H7 (cell line): ENCODE results near the gene PIGT. TPM values are rescaled to one million over a fixed set of nuclear protein-coding genes. Genes with fewer than 3 reads are reported as not detected.
"Not testable (repeated sequence)": the region's sequence is repeated elsewhere in the genome, so short reads cannot be mapped to it uniquely, and the experiment has no call there.

Experiments
- DNase-seq: peaks from one replicate; pipeline ENCODE4 v3.0.0; 2012
- H3K27me3 ChIP-seq: 2 replicates; pipeline ENCODE4 v1.6.0; 2011; ENCODE audit warnings: mild to moderate bottlenecking, low read length; ENCODE audit not compliant: control insufficient read depth, insufficient read depth
- H3K36me3 ChIP-seq: replicated peaks from 2 replicates; pipeline ENCODE4 v1.5.1; 2011; ENCODE audit warnings: low read length; ENCODE audit not compliant: control insufficient read depth, insufficient read depth
- H3K4me3 ChIP-seq: 2 replicates; pipeline ENCODE4 v1.5.1; 2011; ENCODE audit warnings: low read depth, mild to moderate bottlenecking, control low read depth, low read length, moderate library complexity; ENCODE audit not compliant: insufficient read depth
- total RNA-seq: library from RNA; depleted of rRNA; stranded (reverse); fragments of >200 nt; shearing (Covaris generic); gene quantifications from 2 replicates; pipeline ENCODE4 v1.2.3, GENCODE V29; 2014

Gene PIGT
- total RNA-seq, 1 experiment from 2014 or later = 70.5 TPM

DNA sequence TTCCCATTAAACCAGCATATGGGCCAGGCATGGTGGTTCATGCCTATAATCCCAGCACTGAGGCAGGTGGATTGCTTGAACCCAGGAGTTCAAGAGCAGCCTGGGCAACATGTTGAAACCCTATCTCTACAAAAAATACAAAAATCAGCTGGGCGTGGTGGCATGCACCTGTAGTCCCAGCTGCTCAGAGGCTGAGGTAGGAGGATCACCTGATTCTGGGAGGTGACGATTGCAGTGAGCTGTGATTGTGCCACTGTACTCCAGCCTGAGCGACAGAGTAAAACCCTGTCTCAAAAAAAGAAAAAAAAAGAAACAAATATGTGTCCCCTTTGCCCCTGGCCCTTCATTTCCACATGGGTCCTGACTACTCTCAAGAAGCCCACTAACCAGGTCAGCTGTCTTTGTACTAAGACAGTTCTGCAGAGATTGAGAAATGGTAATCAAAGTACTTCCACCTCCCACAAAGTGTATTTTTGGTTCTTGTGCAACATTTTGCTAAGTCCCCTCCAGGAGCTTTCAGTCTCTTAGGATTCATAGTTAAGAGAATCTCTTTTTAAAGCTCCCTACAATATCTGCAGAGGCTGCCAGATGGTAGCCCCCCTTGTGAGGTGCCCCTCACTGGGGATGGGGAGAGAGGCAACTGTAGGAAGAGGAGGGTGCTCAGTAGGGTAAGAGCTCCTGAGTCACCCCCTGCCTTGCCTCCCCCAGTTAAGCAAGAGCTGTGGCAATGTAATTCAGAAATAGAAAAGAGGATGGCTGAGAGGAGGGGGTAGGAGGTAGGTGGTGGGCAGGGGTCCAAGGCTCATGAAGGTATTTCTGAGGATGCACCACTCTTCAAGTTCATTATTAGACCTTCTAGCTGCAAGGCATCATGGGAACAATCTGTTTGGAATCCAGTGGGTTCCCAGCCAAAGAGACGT, 37.1 kb downstream of the PIGT start:
- DNase-seq = no peak
- no peaks in the 10 kb centered on the region for H3K27me3 ChIP-seq
- no peaks in the 10 kb centered on the region for H3K36me3 ChIP-seq
- H3K4me3 ChIP-seq = no peak overlapping the region

GRCh38 chr20:45456632-45457031, 40.7 kb downstream of the PIGT start:
- DNase-seq = peak; percentile 57
- Histone ChIP-seq H3K4me3 (no peak overlapping the region), H3K36me3 (no peaks in the 10 kb centered on the region), H3K27me3 (no peaks in the 10 kb centered on the region)

GRCh38 chr20:45459606-45460005, 43.7 kb downstream of the PIGT start:
- DNase-seq = no peak
- Histone ChIP-seq H3K27me3 (no peaks in the 10 kb centered on the region; the same call in 1 of the 2 replicates), H3K4me3 (no peak overlapping the region), H3K36me3 (no peaks in the 10 kb centered on the region)

DNA sequence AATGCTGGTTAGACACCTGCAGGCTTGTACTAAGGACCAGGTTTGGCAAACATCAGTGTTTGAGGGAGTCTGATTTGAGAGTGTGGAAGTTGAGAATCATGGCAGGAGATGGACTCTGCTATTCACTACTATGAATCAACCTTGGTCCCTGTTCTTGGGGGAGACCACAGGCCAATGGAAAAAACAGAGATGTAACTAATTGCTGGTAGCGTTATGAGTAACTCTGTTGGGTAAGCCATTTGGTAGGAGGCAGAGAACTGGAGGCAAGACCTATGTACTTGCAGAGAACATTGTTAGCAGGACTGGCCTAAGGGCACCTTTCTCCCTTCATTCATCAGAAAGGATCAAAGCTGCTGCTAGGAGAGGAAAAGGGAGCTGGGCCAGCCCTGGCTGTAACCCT, 45.3 kb downstream of the PIGT start:
- DNase-seq = no peak
- no peaks in the 10 kb centered on the region for H3K36me3 ChIP-seq
- H3K27me3 ChIP-seq = no peaks in the 10 kb centered on the region; the same call in 1 of the 2 replicates
- no peak overlapping the region for H3K4me3 ChIP-seq

GRCh38 chr20:45462711-45463509, 47.0 kb downstream of the PIGT start:
- DNase-seq = no peak
- H3K4me3 ChIP-seq = no peak overlapping the region
- no peaks in the 10 kb centered on the region; the same call in 1 of the 2 replicates for H3K27me3 ChIP-seq
- no peaks in the 10 kb centered on the region for H3K36me3 ChIP-seq

DNA sequence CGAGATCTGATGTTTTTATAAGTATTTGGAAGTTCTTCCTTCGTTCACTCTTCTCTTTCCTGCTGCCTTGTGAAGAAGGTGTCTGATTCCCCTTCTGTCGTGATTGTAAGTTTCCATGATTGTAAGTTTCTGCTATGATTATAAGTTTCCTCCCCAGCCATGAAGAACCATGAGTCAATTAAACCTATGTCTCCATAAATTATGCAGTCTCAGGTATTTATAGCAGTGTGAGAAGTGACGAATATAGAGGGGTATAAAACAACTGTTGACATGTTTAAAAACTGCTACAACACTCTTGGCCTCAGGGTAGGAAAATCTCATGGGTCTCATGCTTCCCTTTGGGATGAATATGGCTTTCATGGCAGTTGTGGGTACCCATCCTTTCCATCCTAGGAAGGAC, 47.8 kb downstream of the PIGT start:
- H3K27me3 ChIP-seq = peaks cover 2% of the 10 kb centered on the region; the same call in 1 of the 2 replicates
- no peak overlapping the region for H3K4me3 ChIP-seq
- DNase-seq = no peak
- no peaks in the 10 kb centered on the region for H3K36me3 ChIP-seq

DNA sequence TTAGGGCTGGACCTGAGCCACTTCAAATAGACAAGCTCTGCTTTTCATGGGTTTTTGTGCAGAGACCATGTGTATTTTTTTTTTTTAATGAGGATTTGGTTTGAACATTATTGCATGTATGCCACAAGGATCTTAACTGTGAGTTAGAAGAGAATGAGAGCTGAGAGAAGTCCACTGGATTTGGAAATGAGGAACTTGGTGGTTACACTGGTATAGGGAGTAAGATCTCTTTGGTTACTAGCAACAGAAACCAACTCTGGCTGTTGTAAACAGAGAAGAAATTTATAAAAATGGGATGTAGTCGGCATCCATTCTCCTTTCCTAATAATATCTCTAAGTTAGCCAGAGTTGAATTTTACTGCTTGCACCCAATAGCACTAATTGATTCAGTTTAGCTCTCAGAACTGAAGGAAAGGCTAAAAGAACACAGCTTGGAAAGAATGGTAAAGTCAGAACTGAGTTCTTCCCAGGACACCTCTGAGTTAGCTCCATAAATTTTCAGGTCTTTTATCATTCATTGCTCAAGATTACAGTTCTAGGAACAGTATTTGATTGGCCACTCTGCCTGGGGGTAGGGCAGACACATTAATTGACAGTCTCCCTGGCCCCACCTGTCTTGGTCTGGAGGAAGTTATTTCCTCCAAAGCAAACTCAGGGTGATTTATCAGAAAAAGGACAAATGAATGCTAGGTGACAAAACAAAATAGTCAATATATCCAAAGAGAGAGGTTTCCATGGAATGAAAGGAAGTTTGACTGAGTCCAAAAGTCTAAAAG, 49.7 kb downstream of the PIGT start:
- Histone ChIP-seq H3K27me3 (peaks cover 21% of the 10 kb centered on the region), H3K4me3 (no peak overlapping the region), H3K36me3 (no peaks in the 10 kb centered on the region)
- DNase-seq = no peak

DNA sequence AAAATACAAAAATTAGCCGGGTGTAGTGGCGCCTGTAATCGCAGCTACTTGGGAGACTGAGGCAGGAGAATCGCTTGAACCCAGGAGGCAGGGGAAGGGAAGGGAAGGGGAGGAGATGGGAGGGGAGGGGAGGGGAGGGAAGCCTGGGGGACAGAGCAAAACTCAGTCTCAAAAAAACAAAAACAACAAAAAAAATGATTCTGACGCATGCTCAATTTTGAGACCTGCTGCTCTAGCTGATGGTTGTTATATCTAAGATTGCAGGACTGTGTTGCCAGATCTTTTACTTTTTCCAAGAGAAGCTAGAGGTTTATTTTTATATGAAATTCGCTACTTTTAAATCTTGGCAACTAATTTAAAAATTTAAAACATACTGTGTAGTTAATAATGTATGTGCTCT, 51.2 kb downstream of the PIGT start:
- Histone ChIP-seq H3K4me3 (no peak overlapping the region), H3K27me3 (peaks cover 30% of the 10 kb centered on the region), H3K36me3 (no peaks in the 10 kb centered on the region)
- DNase-seq = no peak

DNA sequence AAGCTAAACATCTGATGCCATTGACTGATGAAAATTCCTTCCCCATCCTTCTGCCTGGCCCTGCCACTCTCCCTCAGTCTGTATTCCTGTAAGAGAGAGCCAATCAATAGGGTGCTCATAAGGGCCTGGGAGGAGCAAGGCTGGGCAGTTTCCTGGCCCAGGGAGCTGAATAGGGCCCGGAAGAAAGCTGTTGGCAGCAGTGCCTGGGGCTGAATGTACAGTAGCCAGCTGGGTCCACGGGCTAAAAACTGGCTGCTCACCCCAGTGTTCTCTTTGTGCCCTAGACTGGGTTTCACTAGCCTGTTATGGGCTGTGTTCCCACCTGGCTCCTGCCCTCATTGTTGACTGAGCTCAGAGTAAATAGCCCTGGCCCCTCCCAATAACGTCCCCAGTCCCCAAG, 51.9 kb downstream of the PIGT start:
- no peak for DNase-seq
- H3K4me3 ChIP-seq = no peak overlapping the region
- no peaks in the 10 kb centered on the region for H3K36me3 ChIP-seq
- peaks cover 30% of the 10 kb centered on the region for H3K27me3 ChIP-seq

DNA sequence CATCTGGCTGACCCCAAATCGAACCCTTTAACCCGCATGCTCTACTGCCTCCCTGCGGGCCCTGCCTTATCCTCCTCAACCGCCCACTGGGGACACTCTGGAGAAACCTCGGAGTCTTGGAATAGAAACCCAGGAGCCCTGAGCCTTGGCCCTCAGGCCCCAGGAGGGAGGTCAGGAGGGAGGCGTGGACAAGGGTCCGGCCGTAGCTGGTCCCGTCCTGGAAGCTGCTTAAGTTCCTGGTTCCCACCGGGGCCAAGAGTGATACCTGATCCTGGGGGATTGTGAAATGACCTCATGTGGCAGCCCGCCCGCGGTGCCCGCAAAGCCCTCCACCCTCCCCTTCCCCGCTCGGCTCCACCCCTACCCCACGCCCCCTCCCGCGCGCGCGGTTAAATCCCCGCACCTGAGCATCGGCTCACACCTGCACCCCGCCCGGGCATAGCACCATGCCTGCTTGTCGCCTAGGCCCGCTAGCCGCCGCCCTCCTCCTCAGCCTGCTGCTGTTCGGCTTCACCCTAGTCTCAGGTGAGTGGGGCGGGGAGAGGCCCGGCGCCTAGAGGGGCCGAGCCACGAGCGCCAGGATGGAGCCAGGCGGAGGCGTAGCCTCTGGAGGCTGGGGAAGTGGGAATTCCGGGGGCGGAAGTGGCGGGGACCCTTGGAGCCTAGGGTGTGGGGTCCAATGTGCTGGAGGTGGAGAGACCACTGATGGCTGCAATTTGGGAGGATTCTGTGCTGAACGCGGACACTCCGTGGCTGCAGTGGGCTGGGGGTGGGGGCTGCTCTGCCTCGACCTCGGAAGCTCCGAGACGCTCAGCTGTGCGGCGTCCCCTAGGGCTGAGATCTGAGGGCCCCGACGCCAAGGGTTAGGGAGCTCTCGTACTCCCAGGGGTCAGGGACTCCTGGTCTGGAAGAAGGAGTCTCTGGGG, 53.7 kb downstream of the PIGT start, which contains the start of gene WFDC2:
TSS of gene WFDC2 (plus strand) at position 418 of the 926 bp plus-strand sequence. CDS start at position 447, 29 bp downstream.
- peaks cover 30% of the 10 kb centered on the region for H3K27me3 ChIP-seq
- H3K36me3 ChIP-seq = no peaks in the 10 kb centered on the region
- H3K4me3 ChIP-seq = peak within 1 kb of the TSS; percentile 65
- DNase-seq = peak; percentile 75

GRCh38 chr20:45470262-45470931, 54.5 kb downstream of the PIGT start:
- Histone ChIP-seq H3K27me3 (peaks cover 30% of the 10 kb centered on the region), H3K36me3 (no peaks in the 10 kb centered on the region), H3K4me3 (peak overlapping the region; percentile 65)
- peak; percentile 81 for DNase-seq

DNA sequence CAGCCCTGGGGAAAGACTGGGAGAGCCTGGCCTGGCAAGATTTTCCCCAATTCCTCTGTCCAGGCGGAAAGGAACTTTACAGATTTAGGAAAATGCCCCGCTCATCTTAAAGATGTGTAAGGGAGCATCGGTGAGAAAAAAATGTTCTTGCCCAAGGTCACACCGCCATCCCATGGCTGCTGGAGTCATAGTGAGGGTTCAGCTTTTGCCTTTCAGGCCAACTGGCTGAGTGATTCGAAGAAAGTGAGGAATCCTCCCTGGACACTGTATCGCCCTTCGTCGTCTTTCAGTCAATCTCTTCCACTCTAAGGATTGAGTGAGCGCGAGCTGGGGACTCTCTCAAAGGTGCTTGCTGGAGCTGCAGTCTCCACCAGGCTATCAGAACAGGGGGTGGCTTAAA, 55.0 kb downstream of the PIGT start:
- Histone ChIP-seq H3K27me3 (peaks cover 30% of the 10 kb centered on the region), H3K36me3 (no peaks in the 10 kb centered on the region), H3K4me3 (peak overlapping the region; percentile 65)
- DNase-seq = peak; percentile 37

GRCh38 chr20:45472286-45472685, 56.3 kb downstream of the PIGT start:
- not testable (repeated sequence) for H3K36me3 ChIP-seq, DNase-seq, H3K4me3 ChIP-seq
- peaks cover 30% of the 10 kb centered on the region for H3K27me3 ChIP-seq
